B cell (primary cell): ENCODE measurements around the gene ZFP91. TPM values are rescaled to one million over a fixed set of nuclear protein-coding genes. Genes with fewer than 3 reads are reported as not detected.
"Not testable (repeated sequence)": the region's sequence is repeated elsewhere in the genome, so short reads cannot be mapped to it uniquely, and the experiment has no call there.

Experiments
- ATAC-seq: fragments of 200-7000 bp; cut with Tn5 transposase; one replicate; pipeline ENCODE4 v1.10.0; 2021; ENCODE audit warnings: low read depth, mild to moderate bottlenecking, moderate number of reproducible peaks, moderate library complexity
- CTCF ChIA-PET: fragments of 350-600 bp; sonication (Branson Sonifier 250); formaldehyde crosslinking; loops from one replicate; lab custom pipeline; 2021; ENCODE audit warnings: antibody characterized with exemption, inconsistent platforms; lab: Charles Lee
- POLR2A ChIA-PET: fragments of 350-600 bp; sonication (Branson Sonifier 250); formaldehyde crosslinking; loops from one replicate; lab custom pipeline; 2021; ENCODE audit warnings: antibody characterized with exemption; lab: Charles Lee
- DNase-seq: peaks from one replicate; pipeline ENCODE4 v3.0.0; 2013
- H2AFZ ChIP-seq: 2 replicates; pipeline ENCODE4 v1.6.1; 2012; ENCODE audit warnings: mild to moderate bottlenecking, low read depth, low read length; ENCODE audit not compliant: insufficient read depth, poor library complexity, severe bottlenecking
- H3K27ac ChIP-seq, 2 donors: 1 replicate in 1 of 2; 2 replicates in 1 of 2; pipeline ENCODE4 v1.5.1; 2012 to 2013; ENCODE audit warnings: low read length in 2 of 2, mild to moderate bottlenecking in 2 of 2, moderate library complexity in 1 of 2
- H3K27me3 ChIP-seq, 4 experiments: fragments of 200-600 bp in 1 of 4; sonication (generic) in 1 of 4; replicated peaks in 1 of 4; 1 replicate in 2 of 4; 2 replicates in 2 of 4; pipeline versions ENCODE4 v1.6.1 to v1.7.0; 2013 to 2016; ENCODE audit warnings: low read length in 3 of 4, mild to moderate bottlenecking in 2 of 4, mixed read lengths in 1 of 4, moderate library complexity in 1 of 4; ENCODE audit not compliant: insufficient read depth in 4 of 4, control insufficient read depth in 3 of 4; ENCODE audit errors: control extremely low read depth in 1 of 4
- H3K36me3 ChIP-seq, 2 experiments: replicated peaks in 1 of 2; 1 replicate in 1 of 2; 2 replicates in 1 of 2; pipeline versions ENCODE4 v1.6.1 to v1.7.1; 2013; ENCODE audit warnings: low read length in 1 of 2; ENCODE audit not compliant: insufficient read depth in 2 of 2, control insufficient read depth in 1 of 2; ENCODE audit errors: control extremely low read depth in 1 of 2, extremely low read depth in 1 of 2
- H3K4me1 ChIP-seq, 2 donors: fragments of 200-600 bp in 1 of 2; sonication (generic) in 1 of 2; 1 replicate in 1 of 2; 2 replicates in 1 of 2; pipeline versions ENCODE4 v1.5.1 to v1.6.1; 2013 to 2017; ENCODE audit warnings: low read length in 2 of 2; ENCODE audit not compliant: control insufficient read depth in 2 of 2, insufficient read depth in 2 of 2
- H3K4me2 ChIP-seq: replicated peaks from 2 replicates; pipeline ENCODE3; 2012; ENCODE audit warnings: mild to moderate bottlenecking, low read depth, low read length; ENCODE audit not compliant: poor library complexity, severe bottlenecking
- H3K4me3 ChIP-seq, 5 experiments: fragments of 200-600 bp in 1 of 5; sonication (generic) in 1 of 5; 1 replicate in 3 of 5; 2 replicates in 2 of 5; pipeline versions ENCODE4 v1.5.1 to v1.7.0; 2011 to 2016; ENCODE audit warnings: low read length in 4 of 5, mild to moderate bottlenecking in 4 of 5, low read depth in 2 of 5, control low read depth in 1 of 5, moderate library complexity in 1 of 5; ENCODE audit not compliant: insufficient read depth in 1 of 5; ENCODE audit errors: control extremely low read depth in 1 of 5, extremely low read depth in 1 of 5
- H3K79me2 ChIP-seq: fragments of 200-600 bp; sonication (generic); one replicate; pipeline ENCODE4 v1.6.0; 2016; ENCODE audit warnings: low read length; ENCODE audit not compliant: control insufficient read depth, insufficient read depth
- H3K9ac ChIP-seq: fragments of 200-600 bp; sonication (generic); 2 replicates; pipeline ENCODE4 v1.6.1; 2017; ENCODE audit warnings: mild to moderate bottlenecking, low read length, moderate library complexity
- H3K9me3 ChIP-seq, 3 donors: one replicate each; pipeline versions ENCODE4 v1.6.1 to v1.7.1; 2013; ENCODE audit warnings: low read length in 2 of 3; ENCODE audit not compliant: control insufficient read depth in 2 of 3, insufficient read depth in 1 of 3; ENCODE audit errors: control extremely low read depth in 1 of 3
- H4K20me1 ChIP-seq: 2 replicates; pipeline ENCODE4 v1.6.0; 2012; ENCODE audit warnings: mild to moderate bottlenecking, low read length; ENCODE audit not compliant: insufficient read depth, control insufficient read depth, poor library complexity, severe bottlenecking
- H3K27ac Mint-ChIP-seq: one replicate; pipeline ENCODE4 v1.8.0; 2021; ENCODE audit warnings: mixed read lengths
- H3K27me3 Mint-ChIP-seq: one replicate; pipeline ENCODE4 v1.8.0; 2021; ENCODE audit warnings: mixed read lengths
- H3K4me1 Mint-ChIP-seq: one replicate; pipeline ENCODE4 v1.8.0; 2021; ENCODE audit warnings: mixed read lengths
- H3K4me3 Mint-ChIP-seq: one replicate; pipeline ENCODE4 v1.8.0; 2021; ENCODE audit warnings: mixed read lengths
- H3K9me3 Mint-ChIP-seq: one replicate; pipeline ENCODE4 v1.8.0; 2022; ENCODE audit warnings: mixed read lengths; ENCODE audit not compliant: insufficient read depth
- EZH2 ChIP-seq: IDR thresholded peaks from 2 replicates; pipeline ENCODE4 v1.6.1; 2012; ENCODE audit warnings: borderline replicate concordance, low read depth, mild to moderate bottlenecking, moderate library complexity, low read length; ENCODE audit not compliant: insufficient read depth, poor library complexity, severe bottlenecking
- WGBS: methylation state at CpG from one replicate; pipeline ENCODE4 v1.1.5; 2013; ENCODE audit warnings: missing lambda C conversion rate; ENCODE audit not compliant: insufficient coverage; 5-methylcytosine and 5-hydroxymethylcytosine counted together
- intact Hi-C: fragments of 100-400 bp; cut with micrococcal nuclease; formaldehyde crosslinking; loops from one replicate; pipeline ENCODE4 v1.10.0; 2022
- polyA plus RNA-seq: library from polyadenylated mRNA; depleted of rRNA; stranded (reverse); fragments of >200 nt; gene quantifications from 2 replicates; pipeline ENCODE4 v1.2.3, GENCODE V29; 2012
- total RNA-seq, 2 donors: library from RNA; stranded (reverse); fragments of 120-200 nt in 1 of 2; gene quantifications; 1 replicate in 1 of 2; 2 replicates in 1 of 2; pipeline versions ENCODE4 v1.2.3 to v1.2.4, GENCODE V29; 2013 to 2022
- TF ChIP-seq, protein P1 (sequence below): fragments of 200-600 bp; IDR thresholded peaks from one replicate; pipeline ENCODE4 v1.8.0; 2022; ENCODE audit warnings: antibody characterized with exemption, mild to moderate bottlenecking

The ZFP91 gene
- total and polyA plus RNA-seq, 2 donors (not counting 1 experiment from before 2014, with no cell fraction given) = 14.4 to 51.2 TPM

- intact Hi-C loops = loop anchor here (10.0 kb wide), 1 partner anchor 992 kb away; no protein-coding TSS in a partner anchor
- not testable (repeated sequence) for DNase-seq, H3K9me3 Mint-ChIP-seq, H4K20me1 ChIP-seq, H2AFZ ChIP-seq, H3K9me3 ChIP-seq, ATAC-seq, H3K27me3 ChIP-seq, H3K27ac Mint-ChIP-seq, H3K27me3 Mint-ChIP-seq
- H3K36me3 ChIP-seq = peaks cover 8 to 23% of the 10 kb centered on the region in 2 experiments
- peaks cover 65% of the 10 kb centered on the region for H3K4me1 Mint-ChIP-seq
- WGBS = 57% methylated on average over 8 of the region's 14 CpGs
- ChIA-PET CTCF (interaction anchor here (0.9 to 2.0 kb wide), 3 partner anchors 9 to 57 kb away, joined by 5 to 8 read pairs (median 6); no protein-coding TSS in a partner anchor), POLR2A (interaction anchor here (0.7 kb wide), 2 partner anchors 56 to 191 kb away, joined by 4 to 5 read pairs; no protein-coding TSS in a partner anchor)
- H3K4me2 ChIP-seq = peak overlapping the region; percentile 79
- peak overlapping the region; percentile 5 to 100 (median 61) for H3K4me3 ChIP-seq
- peak overlapping the region; percentile 97 for H3K4me3 Mint-ChIP-seq
- H3K27ac ChIP-seq = peak overlapping the region; percentile 100
- peaks cover 83% of the 10 kb centered on the region for H3K79me2 ChIP-seq
- peaks cover 49 to 51% of the 10 kb centered on the region in 2 donors for H3K4me1 ChIP-seq
- peak overlapping the region; percentile 100 for H3K9ac ChIP-seq
Measured at GRCh38 chr11:58572906-58573305, 6.0 kb upstream of the ZFP91 start.

GRCh38 chr11:58573451-58574104 lies 5.3 kb upstream of the ZFP91 start:
- ChIA-PET POLR2A (interaction anchor here (0.7 kb wide), 1 partner anchor 190 kb away, joined by 5 read pairs; no protein-coding TSS in a partner anchor), CTCF (interaction anchor here (0.6 to 2.0 kb wide), 4 partner anchors 9 to 56 kb away, joined by 3 to 8 read pairs (median 6); no protein-coding TSS in a partner anchor)
- Histone ChIP-seq H3K79me2 (peaks cover 76% of the 10 kb centered on the region), H3K9ac (peak overlapping the region; percentile 100), H4K20me1 (no peaks in the 10 kb centered on the region), H3K36me3 (peaks cover 8 to 20% of the 10 kb centered on the region in 2 experiments), H3K4me2 (peak overlapping the region; percentile 79), H3K4me1 (peaks cover 46 to 47% of the 10 kb centered on the region in 2 donors), H3K27ac (peak overlapping the region; percentile 100), H3K27me3 (no peaks in the 10 kb centered on the region), H3K9me3 (no peaks in the 10 kb centered on the region), H3K4me3 (peak overlapping the region; percentile 48 to 100 (median 61)), H2AFZ (peak overlapping the region; percentile 8)
- H3K4me3 Mint-ChIP-seq = peak overlapping the region; percentile 97
- H3K9me3 Mint-ChIP-seq = no peaks in the 10 kb centered on the region
- ATAC-seq (peak; percentile 19), DNase-seq (peak; percentile 85)
- no CpG with 5 or more reads among the region's 4 CpGs for WGBS
- H3K27me3 Mint-ChIP-seq = no peaks in the 10 kb centered on the region
- no peak for TF ChIP-seq EZH2
- TF ChIP-seq, protein P1, sequence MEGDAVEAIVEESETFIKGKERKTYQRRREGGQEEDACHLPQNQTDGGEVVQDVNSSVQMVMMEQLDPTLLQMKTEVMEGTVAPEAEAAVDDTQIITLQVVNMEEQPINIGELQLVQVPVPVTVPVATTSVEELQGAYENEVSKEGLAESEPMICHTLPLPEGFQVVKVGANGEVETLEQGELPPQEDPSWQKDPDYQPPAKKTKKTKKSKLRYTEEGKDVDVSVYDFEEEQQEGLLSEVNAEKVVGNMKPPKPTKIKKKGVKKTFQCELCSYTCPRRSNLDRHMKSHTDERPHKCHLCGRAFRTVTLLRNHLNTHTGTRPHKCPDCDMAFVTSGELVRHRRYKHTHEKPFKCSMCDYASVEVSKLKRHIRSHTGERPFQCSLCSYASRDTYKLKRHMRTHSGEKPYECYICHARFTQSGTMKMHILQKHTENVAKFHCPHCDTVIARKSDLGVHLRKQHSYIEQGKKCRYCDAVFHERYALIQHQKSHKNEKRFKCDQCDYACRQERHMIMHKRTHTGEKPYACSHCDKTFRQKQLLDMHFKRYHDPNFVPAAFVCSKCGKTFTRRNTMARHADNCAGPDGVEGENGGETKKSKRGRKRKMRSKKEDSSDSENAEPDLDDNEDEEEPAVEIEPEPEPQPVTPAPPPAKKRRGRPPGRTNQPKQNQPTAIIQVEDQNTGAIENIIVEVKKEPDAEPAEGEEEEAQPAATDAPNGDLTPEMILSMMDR = no peak
- H3K4me1 Mint-ChIP-seq = peaks cover 60% of the 10 kb centered on the region
- H3K27ac Mint-ChIP-seq = peak overlapping the region; percentile 100
- intact Hi-C loops = loop anchor here (2.0 to 10.0 kb wide), 2 partner anchors 49 to 991 kb away; no protein-coding TSS in a partner anchor
